Activated CD4-positive, alpha-beta T cell treated with anti-CD3 and anti-CD28 coated beads, Interleukin-10, Interleukin-2, amounts not matched to agents 100 ng/mL and 50 ng/mL, durations not matched to agents 16 hours and 8 hours (primary cell): ENCODE results near the gene ZNF639.
A peak's percentile ranks its signal among the peaks of the same experiment; 100 is the strongest.

Experiments
- DNase-seq: peaks from one replicate; pipeline ENCODE4 v3.0.0-alpha.2; 2020

Gene ZNF639

DNA sequence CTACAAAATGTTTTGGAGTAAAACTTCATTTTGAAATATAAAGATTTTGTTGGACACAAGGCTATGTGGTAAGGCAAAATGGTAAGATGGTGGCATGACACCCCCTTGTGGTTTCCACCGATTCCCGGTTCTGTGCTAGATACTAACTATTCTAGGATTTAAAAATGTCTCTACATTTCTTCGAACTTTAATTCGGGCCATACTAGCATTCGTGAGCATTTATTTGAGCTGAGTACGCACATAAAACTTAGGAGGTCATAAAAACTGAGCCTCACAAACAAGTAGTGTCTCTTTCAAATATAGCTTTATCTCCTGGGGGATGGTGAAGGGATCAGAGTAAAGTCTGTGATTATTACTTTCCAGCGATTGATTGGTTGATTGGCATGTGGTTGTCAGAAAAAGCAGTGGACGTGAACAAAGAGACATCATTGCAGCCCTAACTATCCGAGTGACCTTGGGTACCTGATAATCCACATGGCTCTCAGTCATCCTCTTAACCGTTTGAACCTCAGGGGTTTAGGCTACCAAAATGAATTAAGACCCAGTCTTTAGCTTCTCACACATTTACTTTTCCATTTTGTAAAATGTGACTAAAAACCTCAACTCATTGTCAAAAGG lies 1.1 kb upstream of the ZNF639 start:
- DNase-seq, result peak; percentile 25

DNA sequence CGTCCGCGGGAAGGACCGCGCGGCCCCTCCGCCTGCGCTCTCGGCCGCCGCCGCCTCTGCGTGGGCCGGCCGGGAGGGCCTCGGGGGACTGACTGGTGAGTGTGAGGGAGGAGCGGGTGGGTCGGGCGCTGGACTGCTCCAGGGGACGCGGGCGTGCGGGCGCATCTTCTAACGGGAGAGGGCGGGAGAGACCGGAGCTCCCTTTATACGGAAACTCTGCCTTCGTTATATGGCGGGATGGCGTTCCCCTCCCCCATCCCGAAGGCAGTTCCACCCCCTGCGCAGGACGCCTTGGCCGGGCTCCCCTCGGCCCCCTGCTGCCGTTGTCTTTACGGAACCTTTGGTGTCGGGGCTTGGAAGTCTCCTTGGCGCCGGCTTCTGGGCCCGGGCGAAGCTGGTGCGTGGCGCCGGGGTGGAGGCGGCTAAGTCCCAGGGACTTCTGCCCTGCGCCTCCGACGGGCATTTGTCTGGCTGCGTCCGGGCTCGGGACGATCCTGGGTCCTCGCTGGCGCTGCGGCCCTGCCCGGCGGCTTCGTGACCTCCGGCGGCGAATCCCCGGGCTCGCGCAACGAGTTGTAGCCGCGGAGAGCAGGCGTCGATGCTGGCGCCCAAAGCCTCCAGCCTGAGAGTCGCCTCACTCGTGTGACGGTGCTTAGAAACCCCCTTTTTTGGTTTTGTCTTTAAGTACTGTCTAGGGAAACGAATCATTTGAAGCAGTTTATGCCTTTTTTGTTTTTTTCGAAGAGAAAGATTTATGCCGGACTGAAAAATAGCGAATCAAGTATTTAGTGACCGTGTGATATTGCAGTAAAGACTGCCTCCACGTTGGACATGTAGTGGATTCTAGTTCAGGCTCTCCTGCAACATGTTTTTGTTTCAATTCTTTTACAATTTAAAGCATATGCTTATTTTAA lies 623 bp downstream of the ZNF639 start:
- DNase-seq, result peak; percentile 67

- DNase-seq, result peak; percentile 39
Measured at GRCh38 chr3:179324270-179324754, 1.5 kb downstream of the ZNF639 start.

DNA sequence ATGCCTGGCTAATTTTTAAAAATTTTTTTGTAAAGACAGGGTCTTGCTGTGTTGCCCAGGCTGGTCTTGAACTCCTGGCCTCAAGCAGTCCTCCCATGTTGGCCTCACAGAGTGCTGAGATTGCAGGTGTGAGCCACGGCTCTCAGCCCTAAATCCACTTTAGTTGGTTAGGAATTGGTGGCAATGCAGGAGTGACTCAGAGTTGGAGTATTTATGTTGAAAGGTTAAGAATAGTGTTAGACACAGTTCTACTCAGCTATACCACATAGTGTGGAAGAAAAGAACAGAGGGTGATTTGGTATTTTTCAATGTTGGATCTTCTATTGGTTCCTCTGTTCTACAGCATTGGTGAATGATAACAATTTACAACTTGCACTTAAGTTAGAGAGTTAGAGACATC lies 7.6 kb downstream of the ZNF639 start:
- no peak for DNase-seq

DNA sequence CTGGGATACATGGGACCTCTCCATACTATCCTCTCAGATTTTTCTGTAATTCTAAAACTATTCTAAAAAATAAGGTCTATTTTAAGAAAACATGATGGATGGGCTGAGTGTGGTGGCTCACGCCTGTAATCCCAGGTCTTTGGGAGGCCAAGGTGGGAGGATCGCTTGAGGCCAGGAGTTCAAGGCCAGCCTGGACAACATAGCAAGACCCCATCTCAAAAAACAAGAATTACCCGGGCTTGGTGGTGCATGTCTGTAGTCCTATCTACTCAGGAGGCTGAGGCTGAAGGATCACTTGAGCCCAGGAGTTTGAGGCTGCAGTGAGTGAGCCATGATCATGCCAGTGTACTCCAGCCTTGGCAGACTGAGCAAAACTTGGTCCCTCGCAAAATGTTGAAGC lies 9.4 kb downstream of the ZNF639 start:
- DNase-seq, result no peak

- DNase-seq, result no peak
Measured at GRCh38 chr3:179333084-179333483, 10.3 kb downstream of the ZNF639 start.

DNA sequence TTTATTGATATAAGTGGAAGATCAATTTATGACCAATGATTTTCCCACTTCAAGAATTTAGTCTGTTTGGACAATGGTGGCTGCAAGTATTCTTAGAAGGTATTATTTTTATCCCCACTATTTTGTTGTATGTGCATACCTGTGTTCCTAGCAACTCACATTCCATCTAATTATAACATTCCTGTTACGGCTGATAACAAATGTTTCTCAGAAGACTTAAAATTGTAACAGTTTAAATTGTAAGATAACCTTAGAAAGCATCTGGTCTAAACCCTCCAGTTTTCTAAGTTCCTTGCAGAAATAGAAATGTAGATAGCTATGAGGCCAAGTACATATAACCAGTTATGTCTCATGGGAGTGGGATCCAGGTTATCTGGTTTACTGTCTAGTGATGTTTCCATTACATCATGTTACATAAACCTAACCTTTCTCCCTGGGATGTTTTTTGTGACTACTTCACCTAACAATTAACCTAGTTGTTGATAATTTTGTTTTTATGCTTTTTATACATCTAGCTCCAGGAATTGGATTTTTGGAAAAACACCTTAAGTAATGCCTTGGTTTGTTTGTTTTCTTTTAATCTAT lies 13.6 kb downstream of the ZNF639 start:
- DNase-seq, result no peak

GRCh38 chr3:179347345-179348194 lies 24.7 kb downstream of the ZNF639 start, which contains the start of gene MFN1:
Gene MFN1 (plus strand): TSS chr3:179347709. CDS start chr3:179348852, 1,143 bp downstream.
- peak; percentile 96 for DNase-seq

- DNase-seq, result peak; percentile 33
Measured at GRCh38 chr3:179348325-179349013, 25.6 kb downstream of the ZNF639 start.

DNA sequence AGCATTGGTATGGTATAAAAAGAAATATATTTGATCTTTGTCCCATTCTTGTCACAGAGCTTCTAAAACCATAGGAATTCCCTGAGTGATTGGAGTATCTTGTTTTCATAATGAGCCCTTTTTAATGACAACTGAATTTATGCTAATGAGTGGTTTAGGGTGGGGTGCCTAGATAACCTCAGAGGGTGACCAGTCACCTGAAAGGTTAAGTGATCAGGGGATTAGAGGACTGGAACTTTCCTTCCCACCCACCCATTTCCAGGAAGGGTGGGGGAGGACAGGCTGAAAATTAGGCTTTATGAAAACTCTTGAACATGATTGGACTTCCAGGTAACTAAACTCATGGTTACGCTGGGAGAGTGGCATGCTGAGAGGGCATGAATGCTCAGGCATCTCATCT lies 33.2 kb downstream of the ZNF639 start:
- DNase-seq, result no peak

- no peak for DNase-seq
Measured at GRCh38 chr3:179363332-179363731, 40.5 kb downstream of the ZNF639 start.

GRCh38 chr3:179369621-179370020 lies 46.8 kb downstream of the ZNF639 start:
- no peak for DNase-seq

DNA sequence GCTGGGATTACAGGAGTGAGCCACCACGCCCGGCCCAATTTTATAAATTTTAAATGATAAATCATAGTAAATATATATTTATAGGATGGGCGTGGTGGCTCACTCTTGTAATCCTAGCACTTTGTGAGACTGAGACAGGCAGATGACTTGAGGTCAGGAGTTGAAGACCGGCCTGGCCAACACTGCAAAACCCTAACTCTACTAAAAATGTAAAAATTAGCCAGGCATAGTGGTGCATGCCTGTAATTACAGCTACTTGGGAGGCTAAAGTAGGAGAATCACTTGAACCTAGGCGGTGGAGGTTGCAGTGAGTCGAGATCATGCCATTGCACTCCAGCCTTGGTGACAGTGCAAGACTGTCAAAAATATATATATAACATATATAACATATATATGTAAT lies 51.1 kb downstream of the ZNF639 start:
- no peak for DNase-seq

DNA sequence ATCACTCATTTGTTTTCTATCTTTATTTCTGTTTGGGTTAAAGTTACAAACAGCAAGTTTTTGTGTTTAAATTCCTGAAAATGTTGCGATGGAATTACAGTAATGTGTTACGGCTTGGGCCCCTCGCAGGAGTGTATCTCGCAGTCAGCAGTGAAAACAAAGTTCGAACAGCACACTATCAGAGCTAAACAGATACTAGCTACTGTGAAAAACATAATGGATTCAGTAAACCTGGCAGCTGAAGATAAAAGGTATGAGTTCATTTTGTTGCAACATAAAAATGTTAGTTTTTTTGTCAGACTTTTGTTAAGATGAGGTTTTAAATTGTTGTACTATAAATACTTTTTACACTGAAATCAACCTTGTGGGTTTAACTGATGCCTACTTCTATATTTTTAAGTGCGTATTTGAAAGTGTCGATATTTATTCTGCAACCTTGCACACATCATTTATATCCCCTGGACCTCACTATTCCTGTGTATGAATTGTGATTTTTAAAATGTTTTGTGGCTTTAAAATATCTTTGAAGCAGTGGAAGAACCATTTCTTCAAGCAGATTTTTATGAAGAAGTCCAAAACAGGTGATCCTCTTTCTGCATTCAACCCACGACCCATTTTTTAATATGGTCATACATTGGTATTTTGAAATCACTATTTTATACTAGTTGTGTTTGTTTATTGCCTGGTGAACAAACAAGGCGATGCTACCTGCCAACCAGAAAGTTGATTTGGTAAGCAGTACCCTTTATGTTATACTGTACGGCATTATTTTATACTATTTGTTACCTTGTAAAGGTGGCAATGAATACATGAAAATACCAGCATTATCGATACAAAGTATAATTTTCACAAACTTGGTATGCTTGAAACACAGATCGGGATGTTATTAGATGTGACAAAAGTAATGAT lies 52.5 kb downstream of the ZNF639 start:
- no peak for DNase-seq

- no peak for DNase-seq
Measured at GRCh38 chr3:179376474-179376873, 53.6 kb downstream of the ZNF639 start.
